Ovary (tissue), 3 donors: ENCODE data around the gene CNNM3.

Source experiments
- POLR2A ChIP-seq: fragments of 450-650 bp; IDR thresholded peaks from one replicate; pipeline ENCODE4 v1.6.1; 2017; ENCODE audit warnings: antibody characterized with exemption, mild to moderate bottlenecking, moderate library complexity
- TF ChIP-seq, protein P1 (sequence below), 3 donors: fragments of 450-650 bp in 2 of 3; fragments of 200-600 bp in 1 of 3; IDR thresholded peaks; one replicate each; pipeline versions ENCODE4 v1.5.1 to v1.8.0; 2016 to 2022; ENCODE audit warnings: antibody characterized with exemption in 3 of 3, mild to moderate bottlenecking in 1 of 3
- donor health status: DM: no; HTN: no; CAD: no.

DNA sequence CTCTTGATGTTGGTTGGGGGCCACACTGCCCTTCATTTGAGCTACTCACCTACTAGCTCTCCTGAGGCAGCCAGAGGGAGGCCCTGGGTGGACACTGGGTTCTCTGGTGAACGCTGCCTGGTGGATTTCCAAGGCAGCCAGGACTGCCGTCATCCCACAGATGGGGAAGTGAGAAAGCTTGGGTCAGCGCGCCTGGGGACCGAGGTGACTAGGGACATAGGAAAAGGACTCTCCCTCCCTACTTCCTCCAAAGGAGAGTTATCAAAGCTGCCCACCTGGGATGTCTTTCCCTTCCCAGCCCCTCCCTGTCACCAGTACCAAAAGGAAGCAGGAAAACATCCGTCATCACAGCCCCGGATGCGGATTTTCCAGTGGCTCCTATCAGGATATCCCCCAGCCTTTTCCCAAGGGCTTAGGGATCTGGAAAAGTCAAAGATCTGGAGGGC lies 57.6 kb downstream of the CNNM3 start:
- TF ChIP-seq, protein P1, sequence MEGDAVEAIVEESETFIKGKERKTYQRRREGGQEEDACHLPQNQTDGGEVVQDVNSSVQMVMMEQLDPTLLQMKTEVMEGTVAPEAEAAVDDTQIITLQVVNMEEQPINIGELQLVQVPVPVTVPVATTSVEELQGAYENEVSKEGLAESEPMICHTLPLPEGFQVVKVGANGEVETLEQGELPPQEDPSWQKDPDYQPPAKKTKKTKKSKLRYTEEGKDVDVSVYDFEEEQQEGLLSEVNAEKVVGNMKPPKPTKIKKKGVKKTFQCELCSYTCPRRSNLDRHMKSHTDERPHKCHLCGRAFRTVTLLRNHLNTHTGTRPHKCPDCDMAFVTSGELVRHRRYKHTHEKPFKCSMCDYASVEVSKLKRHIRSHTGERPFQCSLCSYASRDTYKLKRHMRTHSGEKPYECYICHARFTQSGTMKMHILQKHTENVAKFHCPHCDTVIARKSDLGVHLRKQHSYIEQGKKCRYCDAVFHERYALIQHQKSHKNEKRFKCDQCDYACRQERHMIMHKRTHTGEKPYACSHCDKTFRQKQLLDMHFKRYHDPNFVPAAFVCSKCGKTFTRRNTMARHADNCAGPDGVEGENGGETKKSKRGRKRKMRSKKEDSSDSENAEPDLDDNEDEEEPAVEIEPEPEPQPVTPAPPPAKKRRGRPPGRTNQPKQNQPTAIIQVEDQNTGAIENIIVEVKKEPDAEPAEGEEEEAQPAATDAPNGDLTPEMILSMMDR (IDR thresholded peaks at IDR 0.05) = no peak
- TF ChIP-seq POLR2A = no peak
